Stimulated activated naive CD8-positive, alpha-beta T cell treated with anti-CD3 and anti-CD28 coated beads, Interleukin-15, Interleukin-2, amounts not matched to agents 100 U/mL and 50 U/mL, for 24 hours (primary cell): Measurements from ENCODE around the gene VEPH1.

ENCODE experiments used
- ATAC-seq: fragments of 150-1000 bp; cut with Tn5 transposase; one replicate; pipeline ENCODE4 v1.10.0; 2021
- DNase-seq: peaks from one replicate; pipeline ENCODE4 v3.0.0; 2021

Gene VEPH1

DNA sequence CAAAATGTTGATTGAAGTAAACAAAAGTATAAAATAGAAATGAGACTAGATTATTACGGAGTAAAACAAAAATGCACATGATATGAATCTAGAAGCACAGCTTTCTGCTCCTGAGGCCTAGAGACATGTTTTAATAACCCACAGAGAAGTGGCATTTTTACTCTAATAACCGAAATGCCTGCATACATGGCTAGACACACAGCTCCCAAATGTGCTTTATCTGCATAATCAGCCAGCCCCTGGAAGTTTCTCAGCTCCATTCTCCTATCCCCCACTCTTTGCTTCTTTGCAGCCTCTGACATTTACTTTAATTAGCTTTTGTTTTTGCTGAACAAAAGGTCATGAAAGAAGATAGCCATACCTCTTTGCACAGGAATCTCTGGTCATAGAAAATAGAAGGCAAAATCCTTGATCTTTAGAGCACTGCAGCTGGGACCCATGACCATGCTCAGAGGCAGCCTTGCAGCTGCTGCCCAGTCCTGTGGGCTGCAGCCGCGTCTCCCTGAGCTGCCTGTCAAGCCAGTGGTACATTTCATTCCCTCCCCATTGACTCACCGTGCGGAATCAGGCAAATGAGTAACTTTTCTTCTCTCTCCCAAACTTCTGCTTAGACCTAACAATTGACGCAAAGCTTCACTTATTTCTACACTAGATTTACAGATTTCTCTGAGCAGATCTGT, at the start of gene VEPH1:
Gene VEPH1, minus strand, starts transcription at position 501 of the 680 bp plus-strand sequence. CDS start 8,067 bp downstream, outside the sequence.
- DNase-seq (no peak), ATAC-seq (no peak)

DNA sequence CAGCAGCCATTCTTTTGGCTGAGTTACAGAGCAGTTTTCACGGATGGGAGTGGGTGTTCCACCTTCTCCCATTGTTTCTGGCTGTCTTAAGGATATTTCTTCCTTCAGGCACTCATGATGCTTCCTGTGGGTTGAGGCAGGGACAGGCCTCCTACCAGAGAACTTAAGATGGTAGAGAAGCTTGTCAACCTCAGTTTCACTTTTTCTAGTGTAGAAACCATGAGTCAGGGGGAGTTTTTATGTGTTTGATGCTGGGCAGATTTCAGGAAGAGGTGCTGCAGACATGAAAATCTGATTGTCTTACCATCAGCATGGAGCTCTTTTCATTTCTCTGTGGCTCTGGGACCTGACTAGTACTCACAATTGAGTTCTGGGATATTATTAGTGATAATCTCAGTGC, 48.7 kb upstream of the VEPH1 start:
- no peak for DNase-seq
- ATAC-seq = no peak

DNA sequence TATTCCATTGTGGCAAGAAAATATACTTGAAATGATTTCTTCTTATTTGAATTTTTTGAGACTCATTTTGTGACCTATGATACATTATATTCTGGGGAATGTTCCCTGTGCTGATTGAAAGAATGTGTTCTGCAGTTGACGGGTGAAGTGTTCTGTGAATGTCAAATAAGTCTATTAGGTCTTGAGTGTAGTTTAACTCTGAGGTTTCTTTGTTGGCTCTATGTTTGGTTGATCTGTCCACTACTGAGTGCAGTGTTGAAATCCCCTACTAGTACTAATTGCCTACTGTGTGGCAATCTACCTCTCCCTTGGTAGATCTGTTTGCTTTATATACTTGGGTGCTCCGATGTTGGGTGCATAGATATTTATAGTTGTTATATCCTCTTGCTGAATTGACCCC, 46.3 kb upstream of the VEPH1 start:
- ATAC-seq = no peak
- DNase-seq = no peak

DNA sequence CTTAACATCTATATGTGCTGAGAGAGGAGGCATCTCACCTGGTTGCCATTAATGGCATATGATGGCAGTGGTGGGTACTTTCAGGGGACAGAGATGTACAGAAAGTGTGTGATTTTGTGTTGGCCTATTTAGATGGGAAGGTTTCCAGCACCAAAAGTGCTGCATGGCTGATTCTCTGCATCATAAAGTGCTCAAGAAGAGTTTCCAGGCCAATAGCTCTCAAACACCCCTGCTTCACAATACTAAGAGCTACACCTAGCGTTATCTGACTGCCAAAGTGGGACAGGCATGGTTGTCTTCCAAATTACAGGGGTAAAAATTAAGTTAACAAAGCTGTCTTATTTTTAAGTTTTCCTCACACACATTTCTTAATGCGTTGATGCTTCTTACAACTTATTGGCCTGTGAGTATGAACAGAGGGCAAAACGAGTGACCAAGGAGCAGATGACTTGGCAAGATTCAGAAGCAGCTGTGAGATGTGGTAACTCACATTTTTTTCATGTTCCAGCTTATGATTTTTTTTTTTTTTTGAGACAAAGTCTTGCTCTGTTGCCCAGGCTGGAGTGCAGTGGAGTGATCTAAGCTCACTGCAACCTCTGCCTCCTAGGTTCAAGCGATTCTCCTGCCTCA, 41.4 kb upstream of the VEPH1 start:
- DNase-seq = no peak

DNA sequence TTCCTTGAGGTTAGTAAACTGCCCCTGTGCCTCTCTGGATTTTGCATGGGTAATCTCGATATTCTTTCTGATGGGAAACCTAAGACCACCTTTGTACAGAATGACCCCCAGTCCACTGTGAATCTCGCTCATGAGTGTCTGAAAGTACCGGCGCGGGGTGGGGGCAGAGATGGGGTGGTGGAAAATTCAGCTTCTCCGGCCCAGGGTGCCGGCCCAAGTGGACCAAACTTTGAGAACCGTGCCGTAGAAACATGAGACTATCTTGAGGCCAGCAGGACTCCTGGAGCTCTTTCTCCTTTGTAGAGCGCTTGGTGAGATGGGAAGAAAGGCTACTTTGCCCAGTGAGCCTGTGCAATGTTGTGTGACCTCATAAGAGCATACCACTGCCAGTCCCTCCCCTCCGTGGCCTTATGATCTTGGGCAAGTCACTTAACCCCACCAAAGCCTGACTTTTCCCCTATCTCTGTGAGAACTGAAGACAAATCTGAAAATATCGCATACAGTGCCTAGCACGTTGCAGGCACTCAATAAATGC, 40.4 kb upstream of the VEPH1 start:
- no peak for DNase-seq

More for the DNA sequence above, 41.4 kb upstream of the VEPH1 start:
- no peak for ATAC-seq

DNA sequence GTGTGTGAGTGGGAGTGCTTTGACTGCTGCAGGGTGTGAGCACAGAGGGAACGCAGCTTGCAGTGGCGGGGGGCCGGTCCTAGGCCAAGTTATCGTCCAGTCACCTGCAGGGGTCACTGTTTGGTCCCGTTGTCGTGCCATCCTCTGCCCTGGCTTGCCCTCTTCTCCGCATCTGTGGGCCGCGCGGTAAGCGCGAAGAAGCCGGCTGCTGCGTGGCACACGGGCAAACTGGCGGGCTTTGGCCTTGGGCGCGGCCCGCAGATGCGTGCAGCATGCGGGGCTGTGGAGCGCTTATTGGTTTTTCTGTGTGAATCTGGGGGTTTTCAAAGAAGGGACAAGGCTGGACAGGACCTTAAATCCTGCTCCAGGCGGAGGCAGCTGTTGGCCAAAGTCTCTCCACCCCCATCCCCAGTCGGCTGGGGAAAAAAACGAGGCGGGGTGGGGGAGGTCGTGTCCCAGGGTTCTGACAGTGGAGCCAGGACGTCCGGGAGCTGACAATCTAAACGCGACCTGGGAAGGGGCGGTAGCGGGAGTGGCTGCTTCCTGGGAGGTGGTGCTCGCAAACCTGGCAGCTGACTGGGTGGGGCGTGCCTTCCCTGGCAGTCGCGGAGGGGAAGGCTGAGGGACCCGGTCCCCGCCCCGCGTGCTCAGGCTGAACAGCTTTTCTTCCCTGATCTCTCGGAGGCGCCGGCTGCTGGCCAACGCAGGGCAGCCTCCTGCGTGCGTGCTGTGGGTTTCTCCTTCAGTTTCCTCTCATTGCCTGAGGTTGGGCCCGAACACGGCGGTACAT, 39.7 kb upstream of the VEPH1 start:
- no peak for ATAC-seq
- no peak for DNase-seq

More for the DNA sequence above, 40.4 kb upstream of the VEPH1 start:
- no peak for ATAC-seq

DNA sequence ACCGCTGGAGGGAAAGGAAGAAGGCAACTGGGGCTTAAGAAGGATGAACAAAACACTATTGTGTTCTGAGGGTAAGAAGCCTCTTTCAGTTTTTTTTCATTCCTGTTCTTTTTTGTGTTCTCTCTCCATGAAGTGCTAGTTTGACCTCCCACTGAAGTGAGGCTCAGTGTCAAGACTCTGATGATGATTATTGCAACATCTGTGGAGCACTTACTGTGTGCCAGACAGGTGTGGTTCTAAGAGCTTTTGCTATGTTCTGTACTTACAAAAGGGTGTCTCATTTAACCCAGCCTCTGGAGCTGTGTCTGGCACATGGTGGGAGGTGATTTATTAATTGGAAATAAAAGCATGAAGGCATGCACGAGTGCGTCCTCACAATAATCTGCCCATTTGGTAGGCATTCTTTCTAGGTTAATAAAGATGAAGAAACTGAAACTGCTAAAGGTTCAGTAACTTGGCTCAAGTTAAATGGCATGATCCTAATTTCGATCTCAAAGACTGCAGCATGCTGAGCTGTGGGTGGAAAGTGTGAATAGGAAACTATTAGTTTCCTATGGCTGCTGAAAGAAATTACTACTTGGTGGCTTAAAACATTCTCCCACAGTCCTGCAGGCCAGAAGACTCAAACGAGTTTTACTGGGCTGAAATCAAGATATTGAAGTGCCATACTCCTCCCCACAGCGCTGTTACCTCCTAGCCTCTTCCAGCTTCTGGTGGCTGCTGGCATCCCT, 38.5 kb upstream of the VEPH1 start:
- no peak for DNase-seq
- ATAC-seq = no peak

DNA sequence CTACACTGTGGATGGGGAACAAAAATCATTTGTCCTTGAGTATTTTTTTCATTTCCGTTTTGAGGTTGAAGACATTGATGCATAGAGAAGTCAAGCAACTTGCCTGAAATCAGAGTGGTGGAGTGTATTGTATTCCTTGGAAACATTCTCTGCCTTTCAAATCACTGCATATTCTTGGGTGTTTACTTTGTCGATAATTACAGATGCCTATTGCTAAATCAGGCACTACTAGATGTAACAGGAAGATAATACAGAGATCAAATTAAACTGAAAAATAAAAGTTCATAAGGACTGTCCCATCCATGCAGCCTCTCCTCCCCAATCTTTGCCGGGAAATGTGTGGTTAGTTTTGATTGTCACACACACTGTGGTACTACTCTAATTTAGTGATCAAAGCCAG, 37.4 kb upstream of the VEPH1 start:
- ATAC-seq = no peak
- no peak for DNase-seq

DNA sequence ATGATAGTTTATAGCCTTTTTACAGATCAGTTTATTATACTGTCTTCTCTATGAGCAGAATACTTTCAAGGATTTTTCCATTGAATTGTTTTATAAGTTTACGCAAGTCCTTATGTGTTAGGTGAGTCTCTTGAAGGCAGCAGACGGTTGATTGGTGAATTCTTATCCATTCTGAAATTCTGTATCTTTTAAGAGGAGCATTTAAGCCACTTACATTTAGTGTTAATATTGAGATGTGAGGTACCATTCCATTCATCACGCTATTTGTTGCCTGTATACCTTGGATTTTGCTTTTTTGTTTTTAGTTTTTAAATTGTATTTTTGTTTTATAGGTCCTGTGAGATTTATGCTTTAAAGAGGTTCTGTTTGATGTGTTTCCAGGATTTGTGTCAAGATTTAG, 32.5 kb upstream of the VEPH1 start:
- ATAC-seq (no peak), DNase-seq (no peak)

DNA sequence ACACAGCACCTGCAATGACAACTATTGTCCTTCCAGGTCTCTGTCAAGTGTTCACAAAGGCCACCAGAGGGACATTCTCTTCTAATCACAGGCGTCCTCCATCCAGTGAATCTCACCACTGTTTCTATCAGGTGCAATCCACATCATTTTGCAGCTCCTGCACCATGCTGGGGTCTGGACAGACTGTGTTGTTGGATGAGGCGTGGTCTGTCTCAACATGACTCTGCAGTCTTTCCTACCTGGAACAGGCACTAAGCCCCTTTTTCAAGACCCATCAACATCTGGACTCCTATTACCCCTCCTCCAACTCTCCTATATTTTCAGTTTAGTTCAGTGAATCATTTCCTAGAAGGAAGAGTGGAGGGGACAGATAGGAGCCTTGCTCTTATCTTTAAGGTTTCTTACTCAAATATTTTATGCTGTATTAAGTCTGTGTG, 31.5 kb upstream of the VEPH1 start:
- no peak for ATAC-seq

DNA sequence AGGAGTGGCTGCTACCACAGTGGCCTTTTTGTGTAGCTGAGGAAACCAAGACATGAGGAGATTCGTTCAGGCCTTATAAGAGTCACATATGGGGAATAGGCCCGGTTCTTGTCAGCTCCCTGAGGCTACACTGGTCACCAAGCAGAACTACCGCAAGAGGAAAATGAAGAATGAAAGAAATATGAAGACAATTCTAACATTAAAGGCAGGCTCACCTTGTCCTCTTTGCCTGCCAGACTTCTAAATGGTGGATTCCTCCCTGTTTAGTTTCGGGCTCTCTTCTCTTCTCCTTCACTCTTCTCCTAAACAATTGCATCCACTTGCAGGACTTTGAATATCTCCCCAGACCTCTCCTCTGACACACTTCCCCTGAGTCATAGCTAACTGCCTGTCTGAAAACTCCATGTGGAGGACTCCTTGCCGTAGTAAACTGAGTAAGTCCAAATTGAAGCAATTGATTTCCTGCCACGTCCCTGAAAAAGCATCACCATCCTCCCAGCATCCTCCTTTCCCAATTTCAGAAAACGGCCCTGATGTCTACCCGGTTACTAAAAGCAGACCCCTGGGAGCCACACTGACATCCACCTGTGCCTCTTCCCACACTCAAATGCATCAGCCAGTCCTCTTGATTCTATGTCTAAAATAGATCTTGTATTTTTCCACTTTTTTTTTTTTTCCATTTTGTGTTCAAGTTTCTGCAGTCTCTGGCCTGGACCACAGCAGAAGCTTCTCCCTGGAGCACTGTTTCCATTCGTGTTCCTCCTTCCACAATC, 30.3 kb upstream of the VEPH1 start:
- DNase-seq (no peak), ATAC-seq (no peak)

More for the DNA sequence above, 31.5 kb upstream of the VEPH1 start:
- DNase-seq = no peak

DNA sequence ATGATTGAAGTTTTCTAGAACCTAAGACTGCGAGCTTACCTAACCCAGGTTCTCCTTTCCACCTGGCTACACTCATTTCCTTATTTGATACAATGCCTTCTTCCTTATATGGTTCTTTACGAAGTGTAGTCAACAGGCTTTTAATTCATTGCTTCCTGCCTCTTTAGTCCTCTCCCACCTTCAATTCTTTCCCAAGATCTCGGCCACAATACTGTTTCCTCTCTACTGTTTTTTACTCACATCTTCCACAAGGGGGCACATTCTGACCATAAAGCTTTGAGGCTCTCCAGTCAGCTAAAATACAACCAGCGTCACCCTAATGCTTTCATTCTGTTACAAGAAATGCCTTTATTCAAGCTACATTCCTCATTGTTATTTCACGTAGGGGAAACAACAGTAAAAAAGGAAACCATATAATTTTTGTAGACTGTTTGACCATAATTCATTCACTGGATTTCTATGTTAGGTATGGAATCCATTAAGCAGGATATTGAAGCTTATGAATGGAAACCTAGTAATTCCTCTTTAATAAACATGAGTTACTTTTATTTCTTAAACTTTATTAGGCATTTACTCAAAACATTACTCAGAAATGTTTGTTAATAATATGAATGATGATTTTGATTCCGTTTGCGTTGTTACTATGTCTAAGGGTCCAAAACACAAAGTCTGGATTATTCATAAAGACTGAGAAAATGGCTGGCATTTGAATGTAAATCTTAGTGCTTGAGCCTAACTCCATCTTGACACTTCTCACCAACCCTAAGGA, 29.5 kb upstream of the VEPH1 start:
- no peak for DNase-seq
- ATAC-seq = peak; percentile 49

DNA sequence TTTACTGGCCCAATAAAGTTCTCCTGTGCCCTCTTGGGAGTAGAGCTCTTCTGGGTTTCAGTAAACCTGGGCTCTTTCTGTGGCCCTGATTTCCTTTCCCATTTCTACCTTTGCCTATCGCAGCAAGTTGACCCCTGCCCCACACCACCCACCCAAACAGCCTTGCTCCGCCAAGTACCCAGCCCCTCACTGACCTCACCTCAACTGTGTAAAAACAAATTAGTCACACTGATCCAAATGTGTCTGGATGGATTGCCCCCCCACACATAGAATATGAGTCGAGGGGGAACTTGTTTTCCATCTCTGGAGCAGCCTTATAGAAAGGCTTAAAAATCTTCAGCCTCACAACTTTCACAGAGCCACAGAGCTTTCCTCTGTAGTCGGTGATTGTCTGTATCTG, 28.6 kb upstream of the VEPH1 start:
- no peak for ATAC-seq

DNA sequence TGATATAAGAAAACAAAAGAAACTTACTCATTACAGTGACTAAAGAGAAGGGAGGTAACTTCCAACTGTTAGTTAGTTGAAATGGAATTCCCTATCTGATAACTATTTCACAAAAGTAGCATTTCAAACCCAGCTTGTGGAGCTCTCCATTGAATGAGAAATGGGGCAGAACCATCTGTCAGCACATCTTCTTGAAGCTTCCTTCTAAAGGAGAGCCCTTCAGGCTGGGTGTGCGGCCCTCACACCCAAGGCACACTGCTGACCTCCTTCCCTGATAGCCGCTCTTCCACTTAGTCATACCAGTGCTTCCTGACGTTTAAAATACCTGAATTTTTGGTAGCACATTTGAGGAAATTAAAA, 28.1 kb upstream of the VEPH1 start:
- no peak for ATAC-seq
- no peak for DNase-seq

More for the DNA sequence above, 28.6 kb upstream of the VEPH1 start:
- DNase-seq = no peak

DNA sequence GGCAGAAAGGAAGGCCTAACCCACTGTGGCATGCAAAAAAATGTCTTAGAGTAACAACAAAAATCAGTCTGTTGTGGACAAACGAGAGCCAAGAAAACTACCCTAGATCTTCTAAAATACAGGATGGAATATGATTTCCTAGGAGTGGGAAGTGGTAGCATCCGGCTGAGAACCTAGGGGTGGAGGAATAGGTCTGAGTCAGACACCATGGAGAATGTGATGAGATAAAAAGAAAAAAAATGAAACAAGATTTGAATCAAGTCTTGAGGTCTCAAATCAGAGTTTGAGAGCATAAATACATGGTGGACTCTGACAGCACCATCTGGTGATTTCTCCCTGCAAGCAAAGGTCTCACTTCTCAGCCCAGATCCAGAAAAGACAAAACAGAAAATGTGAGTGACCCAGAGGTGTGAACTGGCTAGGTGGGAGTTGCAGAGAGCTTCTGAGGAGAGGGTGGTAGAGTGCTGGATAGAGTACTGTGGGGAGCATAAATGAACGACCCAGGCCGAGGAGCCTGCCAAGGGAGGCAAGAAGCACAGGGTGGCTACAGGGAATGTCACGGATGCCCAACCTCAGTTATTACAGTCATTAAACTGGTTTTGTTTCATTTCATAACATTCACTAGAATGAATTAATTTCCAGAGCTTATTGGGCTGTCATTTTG, 27.6 kb upstream of the VEPH1 start:
- ATAC-seq (no peak), DNase-seq (no peak)

DNA sequence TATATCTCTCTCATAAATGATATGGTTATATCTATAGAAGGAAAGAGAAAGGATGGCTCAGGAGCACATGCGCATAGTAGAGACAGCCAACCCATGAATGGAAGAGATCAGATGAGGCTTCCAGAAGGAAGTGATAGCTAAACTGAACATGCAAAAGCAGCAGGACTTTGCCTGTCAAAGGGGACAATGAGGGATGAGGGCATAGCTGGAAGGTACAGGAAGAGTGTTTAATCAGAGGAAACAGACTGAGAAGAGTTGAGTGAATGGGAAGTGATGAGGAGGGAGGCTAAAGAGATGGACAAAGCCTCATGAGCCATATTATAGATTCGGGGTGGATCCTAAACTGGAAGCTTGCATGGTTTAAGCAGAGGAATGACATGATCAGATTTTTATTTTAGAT, 26.5 kb upstream of the VEPH1 start:
- DNase-seq = no peak

DNA sequence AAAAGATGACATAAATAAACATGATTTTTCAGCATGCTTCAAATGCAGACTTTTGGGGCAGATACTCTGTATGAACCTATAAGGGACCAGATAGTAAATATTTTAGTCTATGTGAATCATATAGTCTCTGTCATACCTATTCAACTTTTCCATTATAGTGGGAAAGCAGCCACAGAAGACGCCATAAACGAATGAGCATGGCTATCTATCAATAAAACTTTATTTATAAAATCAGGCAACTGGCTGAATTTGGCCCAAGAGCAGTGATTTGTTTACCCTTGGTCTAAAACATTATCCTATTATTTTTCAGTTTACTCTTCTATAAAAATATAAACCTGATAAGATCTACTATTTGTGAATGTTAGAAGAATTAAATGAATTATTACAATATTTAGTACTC, 25.9 kb upstream of the VEPH1 start:
- DNase-seq (no peak), ATAC-seq (no peak)

More for the DNA sequence above, 26.5 kb upstream of the VEPH1 start:
- no peak for ATAC-seq

DNA sequence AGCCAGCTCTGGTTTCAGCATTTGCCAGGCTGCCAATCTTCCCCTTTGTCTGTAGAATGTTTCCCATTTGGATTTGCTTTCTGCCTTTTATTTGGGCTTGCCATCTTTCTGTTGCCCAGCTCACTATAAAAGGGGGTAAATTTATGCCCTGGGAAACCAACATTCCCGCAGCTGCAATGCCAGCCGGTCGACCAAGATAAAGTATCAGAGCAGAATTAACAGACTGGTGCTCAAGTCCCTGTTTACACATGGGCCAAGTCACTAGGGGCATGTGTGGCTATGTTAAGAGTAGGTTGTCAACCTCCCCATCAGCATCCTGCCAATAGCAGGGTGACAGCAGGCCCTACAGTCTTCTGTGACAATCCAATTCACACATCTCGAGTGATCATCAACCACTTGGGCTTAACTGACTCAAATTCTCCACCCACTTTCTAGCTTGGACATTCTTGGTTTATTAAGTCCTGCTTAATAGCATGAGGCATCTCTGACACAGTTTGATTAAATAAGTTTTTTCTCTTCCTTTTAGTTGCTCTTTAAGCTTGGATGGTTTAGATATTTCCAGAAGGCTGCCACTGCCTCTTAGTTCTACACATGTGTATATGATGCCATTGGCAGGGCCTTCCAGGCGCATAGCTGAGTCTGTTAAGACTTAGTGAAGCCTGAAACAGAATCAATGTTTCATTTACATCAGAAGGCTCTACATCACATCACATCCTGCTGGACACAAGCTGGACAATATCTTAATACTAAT, 24.1 kb upstream of the VEPH1 start:
- DNase-seq = no peak
- no peak for ATAC-seq

DNA sequence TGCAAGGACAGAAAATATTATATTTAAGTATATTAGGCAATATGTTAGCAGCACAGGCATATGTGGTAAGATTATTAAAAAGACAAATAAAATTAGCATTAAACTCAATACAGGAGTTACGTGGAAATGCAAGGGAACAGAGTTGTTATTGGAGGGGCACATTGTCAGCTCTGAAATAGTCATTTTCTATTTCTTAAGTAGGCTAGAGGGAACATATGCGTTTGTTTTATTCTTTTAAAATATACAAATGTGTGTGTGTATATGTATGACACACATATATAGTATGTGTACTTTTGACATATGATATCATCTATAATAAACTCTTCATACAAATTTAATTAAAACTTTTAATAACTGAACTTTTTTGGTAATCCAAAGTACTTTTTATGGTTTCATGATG, 22.8 kb upstream of the VEPH1 start:
- DNase-seq (no peak), ATAC-seq (no peak)
